HG02840 (cell line): ENCODE data around the gene USP46.

Experiments
- ATAC-seq: cut with Tn5 transposase; IDR thresholded peaks from one replicate; pipeline ENCODE4 v1.9.1; 2021; ENCODE audit warnings: mild to moderate bottlenecking, moderate library complexity, moderate number of reproducible peaks; ENCODE audit not compliant: unreplicated experiment, low FRiP score

The USP46 gene

DNA sequence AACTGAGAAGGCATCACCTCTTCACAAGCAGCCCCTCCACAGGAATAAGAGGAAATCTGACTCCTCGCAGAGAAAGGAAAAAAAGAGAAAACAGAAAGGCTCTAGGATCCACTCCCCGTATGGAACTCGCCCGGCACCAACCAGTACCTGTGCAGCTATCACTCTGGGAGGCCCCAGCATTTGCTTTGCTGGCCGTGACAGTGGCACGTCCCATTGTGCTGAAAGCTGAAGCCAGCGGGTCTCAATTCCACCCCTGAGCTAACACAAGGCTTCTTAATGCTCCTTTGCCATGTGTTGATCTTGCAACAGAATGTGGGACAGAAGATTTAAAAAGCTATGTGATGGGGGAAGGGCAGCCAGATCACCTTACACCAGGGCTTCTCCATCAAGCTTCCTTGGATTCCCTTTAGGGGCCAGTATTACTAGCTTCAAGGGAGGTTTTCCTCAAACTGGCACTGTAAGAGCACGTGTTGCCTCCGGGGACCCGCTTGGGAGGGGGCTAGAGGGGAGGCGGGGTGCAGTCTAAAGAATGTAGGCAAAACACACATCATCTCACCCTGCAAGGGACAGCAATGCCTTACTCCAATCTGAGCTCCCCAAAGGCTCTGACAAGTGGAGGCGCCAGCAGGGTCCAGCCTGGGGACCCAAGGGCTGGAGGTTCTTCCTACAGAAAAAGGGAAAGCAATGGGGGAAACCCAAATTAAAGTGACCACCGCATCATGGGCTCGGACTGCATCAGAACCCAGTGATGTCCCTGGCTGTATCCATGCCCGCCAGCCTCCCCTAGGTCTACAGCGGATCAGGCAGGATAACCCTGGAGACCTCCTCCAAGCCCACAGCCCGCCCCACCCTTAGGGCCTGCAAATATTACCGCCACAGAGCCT lies 1.2 kb downstream of the USP46 start:
- no peak for ATAC-seq

- no peak for ATAC-seq
Observed at GRCh38 chr4:52657292-52657617, 1.8 kb downstream of the USP46 start.

DNA sequence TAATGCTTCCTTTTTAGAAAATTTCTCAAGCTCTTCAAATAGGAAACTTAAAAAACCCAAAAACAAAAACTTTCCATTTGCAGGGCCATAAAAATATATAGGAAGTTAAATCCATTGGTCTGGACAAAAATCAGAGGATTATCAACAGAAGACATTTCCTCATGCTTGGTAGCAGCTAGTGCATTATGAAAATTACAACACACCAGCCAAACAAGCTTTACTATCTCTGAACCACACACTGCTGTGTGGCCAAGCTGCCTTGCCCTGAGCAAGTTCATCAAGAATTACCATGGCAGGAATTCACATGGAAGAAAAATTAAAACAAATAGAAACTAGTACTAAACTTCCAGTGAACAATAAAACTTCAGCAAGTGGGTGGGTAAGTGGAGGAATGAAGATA lies 3.6 kb downstream of the USP46 start:
- ATAC-seq = no peak

DNA sequence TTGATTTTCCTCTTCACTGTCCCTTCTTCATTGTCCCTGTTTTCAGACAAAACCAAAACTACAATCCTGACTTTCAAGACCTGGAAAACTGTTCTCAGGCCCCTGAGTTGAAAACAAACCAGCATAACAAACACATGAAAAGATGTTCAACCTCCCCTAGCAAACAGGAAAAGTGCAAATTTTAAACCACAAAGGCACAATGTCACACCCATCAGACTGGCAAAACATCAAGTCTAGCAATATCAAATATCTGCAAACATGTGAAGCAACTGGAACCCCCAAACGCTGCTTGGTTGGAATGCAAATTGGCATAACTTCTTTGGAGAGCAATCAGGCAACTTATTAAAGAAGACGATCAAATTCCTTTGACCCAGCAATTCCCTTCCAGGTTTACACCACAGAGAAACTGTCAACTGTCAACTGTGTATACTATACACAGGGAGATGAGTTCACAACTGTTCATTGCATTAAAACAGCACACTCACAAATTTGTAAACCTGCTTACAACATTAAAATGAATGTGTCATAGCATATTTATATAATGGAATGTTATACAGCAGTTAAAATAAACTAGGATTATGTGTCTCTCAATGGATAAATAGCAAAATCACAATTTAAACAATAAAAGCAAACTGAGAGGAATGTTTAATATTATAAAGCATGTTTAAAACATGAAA lies 7.0 kb downstream of the USP46 start:
- no peak for ATAC-seq

DNA sequence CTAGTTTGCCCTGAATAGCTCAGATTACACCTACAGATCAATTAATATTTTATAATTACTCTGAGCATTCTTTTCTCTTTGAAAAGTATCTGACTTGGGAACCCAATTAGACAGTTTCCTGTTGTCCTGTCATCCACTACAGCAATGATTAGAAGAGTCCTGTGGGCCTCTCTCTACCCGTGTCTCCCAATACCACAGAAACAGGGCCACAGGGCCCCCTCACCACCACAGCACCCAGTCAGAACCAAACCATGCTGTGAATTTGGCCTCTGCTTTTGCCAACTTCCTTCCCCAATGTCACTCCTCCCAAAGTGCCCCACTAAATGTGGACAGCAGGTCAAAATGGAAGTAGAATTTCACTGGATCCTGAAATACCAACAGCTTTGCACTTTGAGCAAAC lies 10.3 kb downstream of the USP46 start:
- ATAC-seq = no peak

DNA sequence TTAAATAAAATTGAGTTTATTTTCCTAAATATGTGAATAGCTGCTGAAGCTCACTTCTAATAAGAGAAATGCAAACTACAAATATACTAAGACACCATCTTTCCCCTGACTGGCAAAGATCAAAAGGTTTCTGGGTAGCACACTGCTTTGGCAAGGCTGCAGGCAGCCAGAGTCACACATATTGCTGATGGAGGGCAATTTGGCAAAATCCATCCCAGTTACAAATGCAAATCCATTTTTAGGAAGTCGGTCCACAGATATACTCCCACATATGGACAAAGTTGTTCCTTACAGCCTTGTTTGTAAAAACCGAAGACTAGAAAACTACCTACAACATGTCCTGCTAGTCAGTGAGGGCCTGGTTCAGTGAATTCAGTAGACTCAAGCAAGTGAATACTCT lies 12.4 kb downstream of the USP46 start:
- ATAC-seq = no peak

- ATAC-seq = no peak
Observed at GRCh38 chr4:52646096-52646495, 13.0 kb downstream of the USP46 start.

GRCh38 chr4:52645300-52645699 lies 13.8 kb downstream of the USP46 start:
- ATAC-seq = no peak

DNA sequence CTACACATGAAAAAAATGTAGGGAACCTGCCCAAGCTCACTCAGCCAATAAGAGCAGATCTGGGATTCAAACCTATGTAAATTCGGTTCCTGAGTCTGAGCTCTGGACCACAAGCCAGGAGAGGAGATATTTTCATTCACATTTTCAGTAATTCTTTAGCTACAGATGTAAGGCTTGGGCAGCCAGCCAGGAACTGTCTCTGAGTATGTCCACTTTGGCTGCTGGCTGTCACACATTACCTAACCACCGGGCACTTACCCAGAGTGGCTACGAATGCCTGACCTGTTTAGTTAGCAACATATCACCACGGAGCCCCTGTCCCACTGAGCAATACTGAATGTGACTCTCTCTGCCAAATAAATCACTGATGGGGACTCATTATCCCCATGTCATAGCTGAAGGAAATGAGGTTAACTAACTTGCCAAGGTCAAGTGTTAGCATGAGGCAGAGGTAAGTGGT lies 15.3 kb downstream of the USP46 start:
- no peak for ATAC-seq

GRCh38 chr4:52643190-52643589 lies 15.9 kb downstream of the USP46 start:
- no peak for ATAC-seq

- peak; percentile 88 for ATAC-seq
Observed at GRCh38 chr4:52641854-52642563, 17.1 kb downstream of the USP46 start.

- no peak for ATAC-seq
Observed at GRCh38 chr4:52640808-52641565, 18.1 kb downstream of the USP46 start.

DNA sequence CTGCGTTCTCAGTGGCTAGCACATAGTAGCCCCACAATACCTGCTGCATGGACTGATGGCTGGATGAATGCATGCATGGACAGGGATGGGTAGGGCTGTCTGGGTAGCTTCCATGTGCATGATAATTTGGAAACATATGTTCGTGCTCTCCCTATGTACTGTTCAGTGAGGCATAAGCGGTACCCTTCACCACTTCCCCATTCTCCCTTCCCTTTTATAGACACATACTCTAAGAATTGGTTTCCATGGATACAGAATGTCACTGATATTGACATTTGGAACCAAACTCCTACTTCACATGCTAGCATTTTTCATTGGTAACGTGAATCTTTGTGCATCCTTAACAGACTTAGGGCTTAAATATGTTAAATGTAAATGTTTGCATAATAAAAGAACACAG lies 20.4 kb downstream of the USP46 start:
- ATAC-seq = no peak

- ATAC-seq = no peak
Observed at GRCh38 chr4:52637116-52637515, 22.0 kb downstream of the USP46 start.

DNA sequence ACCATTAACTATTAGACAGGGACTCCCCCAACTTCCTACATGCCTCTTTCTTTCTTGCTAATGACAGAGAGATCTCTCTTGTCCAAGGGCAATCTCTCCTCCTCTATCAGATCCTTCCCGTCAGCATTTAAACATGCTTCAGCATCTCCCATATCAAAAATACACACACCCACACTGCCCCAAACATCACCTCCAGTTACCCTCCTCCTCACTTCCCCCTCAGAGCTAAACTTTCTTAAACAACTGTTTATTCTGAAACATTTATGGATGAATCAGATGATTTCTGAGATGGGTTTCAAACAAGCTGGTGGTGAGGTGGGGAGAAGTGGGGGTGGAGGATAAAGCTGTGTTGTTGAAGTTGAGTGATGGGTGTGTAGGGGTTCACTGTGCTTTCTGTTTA lies 23.5 kb downstream of the USP46 start:
- no peak for ATAC-seq

- ATAC-seq = no peak
Observed at GRCh38 chr4:52635130-52635529, 24.0 kb downstream of the USP46 start.

GRCh38 chr4:52633846-52634245 lies 25.3 kb downstream of the USP46 start:
- no peak for ATAC-seq

DNA sequence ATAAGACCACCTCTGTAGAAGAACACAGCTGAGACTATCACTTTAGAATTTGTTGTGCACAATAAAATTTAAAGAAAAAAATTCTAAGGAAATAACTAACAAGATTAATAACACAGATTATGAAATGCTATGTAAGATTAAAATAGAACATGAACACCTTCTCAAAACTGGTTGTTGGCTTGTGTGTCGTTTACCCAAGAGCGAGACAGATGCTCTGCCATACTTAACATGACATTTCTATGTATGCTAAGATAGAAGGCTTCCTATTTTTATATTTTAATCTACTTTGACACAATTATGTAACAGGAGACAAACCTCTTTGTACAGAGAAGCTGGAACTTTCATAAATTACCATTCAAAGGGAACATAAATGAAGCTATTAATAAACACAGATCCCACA lies 30.1 kb downstream of the USP46 start:
- ATAC-seq = no peak

- no peak for ATAC-seq
Observed at GRCh38 chr4:52628543-52628942, 30.6 kb downstream of the USP46 start.

- ATAC-seq = no peak
Observed at GRCh38 chr4:52627876-52628275, 31.2 kb downstream of the USP46 start.

DNA sequence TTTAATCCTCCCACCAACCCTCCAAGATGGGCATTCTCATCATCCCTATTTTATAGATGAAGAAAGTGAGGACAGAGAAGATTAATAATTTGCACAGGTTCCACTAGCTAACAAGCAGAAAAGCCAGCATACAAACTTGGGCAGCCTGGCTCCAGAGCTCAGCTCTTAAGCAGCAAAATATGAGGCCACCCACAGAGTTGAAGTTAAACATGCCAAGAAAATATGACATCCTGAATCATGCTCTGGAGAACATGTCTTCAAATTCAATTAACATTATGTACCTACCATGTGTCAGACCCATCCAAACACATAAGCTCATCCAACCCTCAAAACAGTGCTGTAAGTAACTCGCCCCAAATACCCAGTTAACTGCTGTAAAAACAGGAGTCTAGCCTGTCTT lies 33.9 kb downstream of the USP46 start:
- no peak for ATAC-seq
